ENCODE results near the gene DNAH14. TPM values are rescaled to one million over a fixed set of nuclear protein-coding genes. Genes with fewer than 3 reads are reported as not detected.

DNAH14 gene
- total and polyA plus RNA-seq, 8 donors, result 13.2 to 21.3 (median 18.1) TPM

- no peak overlapping the region for H3K4me3 ChIP-seq
- H3K9me3 ChIP-seq, result no peaks in the 10 kb centered on the region
- TF ChIP-seq CTCF (IDR thresholded peaks at IDR 0.05), result no peak
- intact Hi-C loops (cut with DNase I), result no loop called here
- H3K27ac ChIP-seq, result no peak overlapping the region
- peaks cover 0 to under 1% of the 10 kb centered on the region in 2 donors for H3K4me1 ChIP-seq
- DNase-seq, result no peak
- peaks cover 0 to 98% of the 10 kb centered on the region in 2 donors for H3K36me3 ChIP-seq
- ATAC-seq, result no peak
- H3K27me3 ChIP-seq, result no peaks in the 10 kb centered on the region
Observed at GRCh38 chr1:225408249-225408648, 478.8 kb downstream of the DNAH14 start.

- ATAC-seq (no peak), DNase-seq (no peak)
- Histone ChIP-seq H3K4me1 (peaks cover 4 to 5% of the 10 kb centered on the region in 2 donors), H3K9me3 (no peaks in the 10 kb centered on the region), H3K4me3 (no peak overlapping the region), H3K27me3 (no peaks in the 10 kb centered on the region), H3K27ac (no peak overlapping the region), H3K36me3 (peaks cover 0 to 96% of the 10 kb centered on the region in 2 donors)
- no peak for TF ChIP-seq CTCF (IDR thresholded peaks at IDR 0.05)
- intact Hi-C loops (cut with DNase I), result no loop called here
Observed at GRCh38 chr1:225409051-225409450, 479.6 kb downstream of the DNAH14 start.

- no peak for TF ChIP-seq CTCF (IDR thresholded peaks at IDR 0.05)
- Histone ChIP-seq H3K4me3 (no peak overlapping the region), H3K4me1 (peaks cover 4 to 9% of the 10 kb centered on the region in 2 donors), H3K9me3 (no peaks in the 10 kb centered on the region), H3K27me3 (no peaks in the 10 kb centered on the region), H3K27ac (no peak overlapping the region), H3K36me3 (peaks cover 0 to 96% of the 10 kb centered on the region in 2 donors)
- ATAC-seq, result no peak
- DNase-seq, result no peak
- intact Hi-C loops (cut with DNase I), result no loop called here
Observed at GRCh38 chr1:225410036-225410435, 480.6 kb downstream of the DNAH14 start.

- no peaks in the 10 kb centered on the region for H3K9me3 ChIP-seq
- ATAC-seq, result no peak
Observed at GRCh38 chr1:225412321-225412720, 482.8 kb downstream of the DNAH14 start.

GRCh38 chr1:225412803-225413351 lies 483.4 kb downstream of the DNAH14 start:
- TF ChIP-seq CTCF (IDR thresholded peaks at IDR 0.05), result no peak
- Histone ChIP-seq H3K36me3 (peaks cover 0 to 96% of the 10 kb centered on the region in 2 donors), H3K4me1 (peaks cover 4 to 23% of the 10 kb centered on the region in 2 donors), H3K4me3 (no peak overlapping the region), H3K9me3 (no peaks in the 10 kb centered on the region), H3K27ac (no peak overlapping the region), H3K27me3 (no peaks in the 10 kb centered on the region)
- intact Hi-C loops (cut with DNase I), result no loop called here
- peak; percentile 81 for ATAC-seq
- DNase-seq, result peak in 1 of 4 donors; percentile 28

More at GRCh38 chr1:225412321-225412720, 482.8 kb downstream of the DNAH14 start:
- H3K4me1 ChIP-seq, result peaks cover 4 to 23% of the 10 kb centered on the region in 2 donors
- no peak for DNase-seq
- intact Hi-C loops (cut with DNase I), result no loop called here
- no peak for TF ChIP-seq CTCF (IDR thresholded peaks at IDR 0.05)
- H3K4me3 ChIP-seq, result no peak overlapping the region
- no peaks in the 10 kb centered on the region for H3K27me3 ChIP-seq
- H3K27ac ChIP-seq, result no peak overlapping the region
- H3K36me3 ChIP-seq, result peaks cover 0 to 96% of the 10 kb centered on the region in 2 donors
